NT2/D1 (cell line): ENCODE measurements around the gene POLRMT.
A peak's percentile ranks its signal among the peaks of the same experiment; 100 is the strongest.

Source experiments
- DNase-seq: peaks from one replicate; pipeline ENCODE4 v3.0.0-alpha.2; 2011; ENCODE audit warnings: low read depth, low spot score
- H3K27me3 ChIP-seq: 2 replicates; pipeline ENCODE4 v1.6.0; 2011; ENCODE audit warnings: mild to moderate bottlenecking; ENCODE audit not compliant: insufficient read length, insufficient read depth
- H3K36me3 ChIP-seq: 2 replicates; pipeline ENCODE4 v1.6.1; 2011; ENCODE audit warnings: mild to moderate bottlenecking, low read length, mixed read lengths; ENCODE audit not compliant: insufficient read depth, insufficient read length
- H3K4me1 ChIP-seq: 2 replicates; pipeline ENCODE4 v1.5.1; 2011; ENCODE audit not compliant: insufficient read depth, insufficient read length
- H3K4me3 ChIP-seq: 2 replicates; pipeline ENCODE4 v1.5.1; 2011; ENCODE audit warnings: low read depth; ENCODE audit not compliant: insufficient read length
- H3K9ac ChIP-seq: 2 replicates; pipeline ENCODE4 v1.6.0; 2011; ENCODE audit warnings: low read depth; ENCODE audit not compliant: insufficient read length
- H3K9me3 ChIP-seq: 2 replicates; pipeline ENCODE4 v1.5.1; 2011; ENCODE audit warnings: mild to moderate bottlenecking, low read length; ENCODE audit not compliant: insufficient read depth
- SUZ12 ChIP-seq: IDR thresholded peaks from 2 replicates; pipeline ENCODE4 v1.6.1; 2011; ENCODE audit not compliant: insufficient read length, insufficient read depth; ENCODE audit errors: extremely low read depth
- YY1 ChIP-seq: IDR thresholded peaks from 2 replicates; pipeline ENCODE4 v1.6.1; 2011; ENCODE audit not compliant: insufficient read length, insufficient read depth
- ZNF274 ChIP-seq: IDR thresholded peaks from 2 replicates; pipeline ENCODE4 v1.6.1; 2011; ENCODE audit warnings: mild to moderate bottlenecking, low read depth, low read length

POLRMT gene

GRCh38 chr19:633068-633785 lies at the start of gene POLRMT:
Gene POLRMT, minus strand, starts transcription at chr19:633537. Its CDS starts 25 bp downstream, at chr19:633512.
- H3K9ac ChIP-seq, result peak within 1 kb of the TSS; percentile 100
- DNase-seq, result peak; percentile 97
- TF ChIP-seq ZNF274 (no peak), SUZ12 (no peak), YY1 (peak; percentile 47)
- peak within 1 kb of the TSS; percentile 98 for H3K4me3 ChIP-seq
- peaks cover 8% of the 10 kb centered on the region for H3K4me1 ChIP-seq
- H3K9me3 ChIP-seq, result no peaks in the 10 kb centered on the region
- peaks cover under 1% of the 10 kb centered on the region for H3K27me3 ChIP-seq
- H3K36me3 ChIP-seq, result peaks cover 29% of the 10 kb centered on the region

- Histone ChIP-seq H3K36me3 (peaks cover 27% of the 10 kb centered on the region), H3K9me3 (no peaks in the 10 kb centered on the region), H3K9ac (peak overlapping the region; percentile 10), H3K27me3 (no peaks in the 10 kb centered on the region), H3K4me3 (no peak overlapping the region), H3K4me1 (peaks cover 16% of the 10 kb centered on the region)
- TF ChIP-seq YY1, result no peak
- no peak for TF ChIP-seq SUZ12
- no peak for TF ChIP-seq ZNF274
- DNase-seq, result no peak
These were observed 49.5 kb upstream of the POLRMT start for GRCh38 chr19:682678-683320.

- TF ChIP-seq ZNF274 (no peak), SUZ12 (no peak), YY1 (no peak)
- Histone ChIP-seq H3K27me3 (peaks cover 5% of the 10 kb centered on the region), H3K36me3 (peaks cover 27% of the 10 kb centered on the region), H3K9ac (peak overlapping the region; percentile 27), H3K9me3 (no peaks in the 10 kb centered on the region), H3K4me1 (peaks cover 23% of the 10 kb centered on the region), H3K4me3 (no peak overlapping the region)
- DNase-seq, result peak; percentile 88
These were observed 48.0 kb upstream of the POLRMT start for GRCh38 chr19:681029-682019.

GRCh38 chr19:680287-681028 lies 47.1 kb upstream of the POLRMT start:
- peak overlapping the region; percentile 95 for H3K9ac ChIP-seq
- peaks cover 26% of the 10 kb centered on the region for H3K4me1 ChIP-seq
- H3K9me3 ChIP-seq, result no peaks in the 10 kb centered on the region
- no peak for TF ChIP-seq SUZ12
- TF ChIP-seq YY1, result no peak
- no peak for TF ChIP-seq ZNF274
- DNase-seq, result peak; percentile 98
- peaks cover 11% of the 10 kb centered on the region for H3K27me3 ChIP-seq
- H3K4me3 ChIP-seq, result peak overlapping the region; percentile 82
- H3K36me3 ChIP-seq, result peaks cover 27% of the 10 kb centered on the region

- Histone ChIP-seq H3K4me1 (peaks cover 24% of the 10 kb centered on the region), H3K4me3 (peak overlapping the region; percentile 82), H3K9me3 (no peaks in the 10 kb centered on the region)
These were observed 46.3 kb upstream of the POLRMT start for GRCh38 chr19:679418-680286.

More at GRCh38 chr19:679418-680286, 46.3 kb upstream of the POLRMT start:
- TF ChIP-seq YY1 (no peak), ZNF274 (no peak), SUZ12 (no peak)
- H3K36me3 ChIP-seq, result peaks cover 27% of the 10 kb centered on the region
- peaks cover 12% of the 10 kb centered on the region for H3K27me3 ChIP-seq
- H3K9ac ChIP-seq, result peak overlapping the region; percentile 95
- no peak for DNase-seq
